Smooth muscle cell (in vitro differentiated cells): ENCODE data around the gene PACSIN2. TPM values are rescaled to one million over a fixed set of nuclear protein-coding genes. Genes with fewer than 3 reads are reported as not detected.

Source experiments
- DNase-seq: peaks from one replicate; lab custom pipeline; 2025; ENCODE audit not compliant: unreplicated experiment; lab: John Stamatoyannopoulos, UW
- H2AFZ ChIP-seq: fragments of 200-600 bp; sonication (generic); 2 replicates; pipeline ENCODE4 v1.6.0; 2016; ENCODE audit warnings: antibody characterized with exemption, low read depth, mild to moderate bottlenecking
- H3F3A ChIP-seq: fragments of 200-600 bp; sonication (generic); 2 replicates; pipeline ENCODE4 v1.6.0; 2017; ENCODE audit warnings: antibody characterized with exemption, low read depth
- H3K27ac ChIP-seq: fragments of 200-600 bp; sonication (generic); 2 replicates; pipeline ENCODE4 v1.5.1; 2016; ENCODE audit warnings: low read depth, mild to moderate bottlenecking
- H3K27me3 ChIP-seq: fragments of 200-600 bp; sonication (generic); 2 replicates; pipeline ENCODE4 v1.6.1; 2016; ENCODE audit warnings: low read depth, mild to moderate bottlenecking
- H3K36me3 ChIP-seq: fragments of 200-600 bp; sonication (generic); 2 replicates; pipeline ENCODE4 v1.5.1; 2016; ENCODE audit warnings: low read depth
- H3K4me1 ChIP-seq: fragments of 200-600 bp; sonication (generic); 2 replicates; pipeline ENCODE4 v1.5.1; 2016; ENCODE audit warnings: low read depth
- H3K4me2 ChIP-seq: fragments of 200-600 bp; sonication (generic); 2 replicates; pipeline ENCODE4 v1.6.0; 2016; ENCODE audit warnings: mild to moderate bottlenecking
- H3K4me3 ChIP-seq: fragments of 200-600 bp; sonication (generic); 2 replicates; pipeline ENCODE4 v1.5.1; 2016; ENCODE audit warnings: mild to moderate bottlenecking
- H3K79me2 ChIP-seq: fragments of 200-600 bp; sonication (generic); 2 replicates; pipeline ENCODE4 v1.6.0; 2016; ENCODE audit warnings: low read depth, mild to moderate bottlenecking
- H3K9ac ChIP-seq: fragments of 200-600 bp; sonication (generic); 2 replicates; pipeline ENCODE4 v1.6.0; 2016; ENCODE audit warnings: low read depth
- H3K9me3 ChIP-seq: fragments of 200-600 bp; sonication (generic); replicated peaks from 2 replicates; pipeline ENCODE4 v1.5.1; 2016; ENCODE audit warnings: low read depth
- H4K20me1 ChIP-seq: fragments of 200-600 bp; sonication (generic); 2 replicates; pipeline ENCODE4 v1.6.0; 2016; ENCODE audit warnings: low read depth
- WGBS: methylation state at CpG from one replicate; pipeline ENCODE4 v1.1.7; 2016; ENCODE audit warnings: low lambda C conversion rate; 5-methylcytosine and 5-hydroxymethylcytosine counted together
- polyA plus RNA-seq: library from polyadenylated mRNA; unstranded; fragments of >200 nt; fragmentation: Nextera tagmentation; extraction: Ambion mirVana; gene quantifications from 2 replicates; pipeline ENCODE4 v1.2.1, GENCODE V29; 2016
- total RNA-seq: library from RNA; depleted of rRNA; stranded (reverse); fragments of >200 nt; gene quantifications from 2 replicates; pipeline ENCODE4 v1.2.3, GENCODE V29; 2014
- TF ChIP-seq, protein P1 (sequence below): fragments of 200-600 bp; sonication (generic); IDR thresholded peaks from 2 replicates; pipeline ENCODE4 v1.5.1; 2017; ENCODE audit warnings: borderline replicate concordance, mild to moderate bottlenecking, antibody characterized with exemption; ENCODE audit not compliant: insufficient read depth, poor library complexity, severe bottlenecking

The PACSIN2 gene
- total and polyA plus RNA-seq, 2 experiments from 2014 or later: 34.7 to 41.1 TPM

- H3K27me3 ChIP-seq: no peaks in the 10 kb centered on the region
- peaks cover 9% of the 10 kb centered on the region for H3K79me2 ChIP-seq
- no peak for DNase-seq
- TF ChIP-seq, protein P1, sequence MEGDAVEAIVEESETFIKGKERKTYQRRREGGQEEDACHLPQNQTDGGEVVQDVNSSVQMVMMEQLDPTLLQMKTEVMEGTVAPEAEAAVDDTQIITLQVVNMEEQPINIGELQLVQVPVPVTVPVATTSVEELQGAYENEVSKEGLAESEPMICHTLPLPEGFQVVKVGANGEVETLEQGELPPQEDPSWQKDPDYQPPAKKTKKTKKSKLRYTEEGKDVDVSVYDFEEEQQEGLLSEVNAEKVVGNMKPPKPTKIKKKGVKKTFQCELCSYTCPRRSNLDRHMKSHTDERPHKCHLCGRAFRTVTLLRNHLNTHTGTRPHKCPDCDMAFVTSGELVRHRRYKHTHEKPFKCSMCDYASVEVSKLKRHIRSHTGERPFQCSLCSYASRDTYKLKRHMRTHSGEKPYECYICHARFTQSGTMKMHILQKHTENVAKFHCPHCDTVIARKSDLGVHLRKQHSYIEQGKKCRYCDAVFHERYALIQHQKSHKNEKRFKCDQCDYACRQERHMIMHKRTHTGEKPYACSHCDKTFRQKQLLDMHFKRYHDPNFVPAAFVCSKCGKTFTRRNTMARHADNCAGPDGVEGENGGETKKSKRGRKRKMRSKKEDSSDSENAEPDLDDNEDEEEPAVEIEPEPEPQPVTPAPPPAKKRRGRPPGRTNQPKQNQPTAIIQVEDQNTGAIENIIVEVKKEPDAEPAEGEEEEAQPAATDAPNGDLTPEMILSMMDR: no peak
- H3K36me3 ChIP-seq: peaks cover 43% of the 10 kb centered on the region
- no peak overlapping the region for H3K4me3 ChIP-seq
- H3K9me3 ChIP-seq: no peaks in the 10 kb centered on the region
- WGBS: 97% methylated on average over 4 of the region's 4 CpGs
- H3K9ac ChIP-seq: no peak overlapping the region
- H3K4me2 ChIP-seq: no peak overlapping the region
- H3K4me1 ChIP-seq: no peaks in the 10 kb centered on the region
- H3F3A ChIP-seq: no peaks in the 10 kb centered on the region
- H4K20me1 ChIP-seq: peaks cover 28% of the 10 kb centered on the region
- H2AFZ ChIP-seq: no peak overlapping the region
- no peak overlapping the region for H3K27ac ChIP-seq
Observed at GRCh38 chr22:42831712-42832111, 183.2 kb downstream of the PACSIN2 start.

GRCh38 chr22:42830161-42830560 is 184.8 kb downstream of the PACSIN2 start:
- TF ChIP-seq, protein P1: no peak
- H3K4me3 ChIP-seq: no peak overlapping the region
- no peaks in the 10 kb centered on the region for H3F3A ChIP-seq
- H4K20me1 ChIP-seq: peaks cover 14% of the 10 kb centered on the region
- no peak overlapping the region for H2AFZ ChIP-seq
- 92% methylated on average over 5 of the region's 5 CpGs for WGBS
- H3K27me3 ChIP-seq: no peaks in the 10 kb centered on the region
- no peaks in the 10 kb centered on the region for H3K79me2 ChIP-seq
- H3K4me2 ChIP-seq: no peak overlapping the region
- no peaks in the 10 kb centered on the region for H3K4me1 ChIP-seq
- peaks cover 46% of the 10 kb centered on the region for H3K36me3 ChIP-seq
- H3K9me3 ChIP-seq: no peaks in the 10 kb centered on the region
- no peak for DNase-seq
- H3K27ac ChIP-seq: no peak overlapping the region
- no peak overlapping the region for H3K9ac ChIP-seq

GRCh38 chr22:42829302-42829701 is 185.6 kb downstream of the PACSIN2 start:
- Histone ChIP-seq H3K27me3 (no peaks in the 10 kb centered on the region), H2AFZ (no peak overlapping the region), H3F3A (no peaks in the 10 kb centered on the region), H3K27ac (no peak overlapping the region), H3K79me2 (no peaks in the 10 kb centered on the region), H3K4me3 (no peak overlapping the region), H3K4me1 (no peaks in the 10 kb centered on the region), H4K20me1 (peaks cover 7% of the 10 kb centered on the region), H3K36me3 (peaks cover 51% of the 10 kb centered on the region), H3K9me3 (no peaks in the 10 kb centered on the region), H3K9ac (no peak overlapping the region), H3K4me2 (no peak overlapping the region)
- TF ChIP-seq, protein P1: no peak
- 95% methylated on average over 3 of the region's 3 CpGs for WGBS
- DNase-seq: no peak

DNA sequence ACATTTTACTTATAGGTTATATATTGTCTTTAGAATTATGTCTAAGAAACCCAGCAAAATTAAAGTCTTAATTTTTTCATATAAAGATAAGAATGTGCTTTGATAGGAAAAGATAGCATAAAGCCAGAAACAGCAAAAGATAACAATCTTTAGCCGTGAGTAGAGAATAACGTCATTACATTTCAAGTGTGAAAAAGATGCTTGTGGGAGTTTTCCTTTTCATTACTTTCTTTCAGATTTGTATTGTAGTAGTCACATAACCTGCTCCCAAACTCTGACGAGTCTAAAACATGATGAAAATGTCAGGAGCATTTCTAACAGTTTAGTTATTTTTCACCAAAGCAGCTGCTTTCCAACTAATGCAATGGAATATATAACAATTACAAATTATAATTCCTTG is 189.2 kb downstream of the PACSIN2 start:
- peaks cover 4% of the 10 kb centered on the region for H3K79me2 ChIP-seq
- no peak overlapping the region for H3K9ac ChIP-seq
- no peaks in the 10 kb centered on the region for H3K9me3 ChIP-seq
- no peak overlapping the region for H2AFZ ChIP-seq
- H3K27ac ChIP-seq: no peak overlapping the region
- no peak for DNase-seq
- no peak overlapping the region for H3K4me3 ChIP-seq
- 91% methylated on average over 3 of the region's 3 CpGs for WGBS
- H3F3A ChIP-seq: peaks cover 5% of the 10 kb centered on the region
- H3K4me2 ChIP-seq: no peak overlapping the region
- H3K27me3 ChIP-seq: no peaks in the 10 kb centered on the region
- H4K20me1 ChIP-seq: peaks cover 7% of the 10 kb centered on the region
- H3K4me1 ChIP-seq: no peaks in the 10 kb centered on the region
- TF ChIP-seq, protein P1: no peak
- peaks cover 57% of the 10 kb centered on the region for H3K36me3 ChIP-seq
